C4-2B (cell line): ENCODE data around the gene ARHGAP26.

Experiments used
- CTCF ChIP-seq: fragments of 450-650 bp; conservative IDR thresholded peaks from 2 replicates; pipeline ENCODE4 v1.5.1; 2017; ENCODE audit warnings: mild to moderate bottlenecking
- ZFX ChIP-seq: fragments of 450-650 bp; IDR thresholded peaks from 2 replicates; pipeline ENCODE4 v1.6.1; 2017

- no peak for TF ChIP-seq CTCF
- TF ChIP-seq ZFX, result no peak
Measured at GRCh38 chr5:143274952-143275351, 504.8 kb downstream of the ARHGAP26 start.
